Liver (tissue), 3 donors: ENCODE measurements around the gene NOTCH2NLA.
"Not testable (repeated sequence)": the region's sequence is repeated elsewhere in the genome, so short reads cannot be mapped to it uniquely, and the experiment has no call there.

ENCODE experiments used
- RAD21 ChIP-seq, 2 donors: IDR thresholded peaks; 2 replicates each; pipeline ENCODE4 v1.6.1; 2016; ENCODE audit warnings: antibody characterized with exemption in 2 of 2, mild to moderate bottlenecking in 2 of 2
- TF ChIP-seq, protein P1 (sequence below): fragments of 150-350 bp; IDR thresholded peaks from 2 replicates; pipeline ENCODE4 v1.5.1; 2017; ENCODE audit warnings: improper control_type of control experiment, low read depth, low read length; ENCODE audit not compliant: missing input control
- TF ChIP-seq, protein P2 (sequence below): IDR thresholded peaks from 2 replicates; pipeline ENCODE4 v1.6.1; 2016; ENCODE audit warnings: antibody characterized with exemption, mild to moderate bottlenecking
- TF ChIP-seq, protein P3 (sequence below): IDR thresholded peaks from 2 replicates; pipeline ENCODE4 v1.6.1; 2016; ENCODE audit warnings: antibody characterized with exemption
- donor health status: healthy.
- donor health status: healthy.

DNA sequence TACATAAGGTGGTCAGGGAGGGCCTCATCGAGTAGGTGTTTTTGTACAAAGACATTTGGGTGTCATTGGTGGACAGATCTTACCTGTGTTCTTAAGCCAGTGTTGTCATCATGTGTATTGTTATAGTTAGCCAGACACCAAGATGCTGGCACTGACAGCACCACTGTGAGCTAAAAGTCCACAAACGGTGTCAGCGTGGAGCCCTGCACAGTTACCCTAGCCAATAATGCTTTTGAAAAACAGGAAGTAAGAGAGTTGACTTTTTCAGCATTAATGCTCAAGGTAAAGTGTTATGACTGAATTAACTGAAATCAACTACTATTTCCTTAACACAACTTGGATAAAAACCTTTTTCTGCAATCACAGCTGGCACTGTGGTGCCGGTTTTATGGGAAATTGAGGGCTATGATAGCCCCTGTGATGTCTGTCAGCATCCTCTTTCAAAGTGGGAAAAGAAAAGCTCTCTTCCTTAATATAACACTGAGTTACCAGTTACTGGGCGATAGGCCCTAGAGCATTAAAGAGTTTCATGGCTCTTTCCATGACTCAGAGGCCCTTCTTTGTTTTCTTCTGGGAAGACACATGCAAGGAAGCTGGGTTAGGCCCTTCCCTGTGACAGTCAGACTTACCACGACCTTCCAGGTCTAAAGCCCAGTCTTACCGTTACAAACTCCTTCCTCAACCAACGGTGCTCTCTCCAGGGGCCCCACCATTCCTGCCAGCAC is 31.3 kb upstream of the NOTCH2NLA start:
- TF ChIP-seq, protein P1, sequence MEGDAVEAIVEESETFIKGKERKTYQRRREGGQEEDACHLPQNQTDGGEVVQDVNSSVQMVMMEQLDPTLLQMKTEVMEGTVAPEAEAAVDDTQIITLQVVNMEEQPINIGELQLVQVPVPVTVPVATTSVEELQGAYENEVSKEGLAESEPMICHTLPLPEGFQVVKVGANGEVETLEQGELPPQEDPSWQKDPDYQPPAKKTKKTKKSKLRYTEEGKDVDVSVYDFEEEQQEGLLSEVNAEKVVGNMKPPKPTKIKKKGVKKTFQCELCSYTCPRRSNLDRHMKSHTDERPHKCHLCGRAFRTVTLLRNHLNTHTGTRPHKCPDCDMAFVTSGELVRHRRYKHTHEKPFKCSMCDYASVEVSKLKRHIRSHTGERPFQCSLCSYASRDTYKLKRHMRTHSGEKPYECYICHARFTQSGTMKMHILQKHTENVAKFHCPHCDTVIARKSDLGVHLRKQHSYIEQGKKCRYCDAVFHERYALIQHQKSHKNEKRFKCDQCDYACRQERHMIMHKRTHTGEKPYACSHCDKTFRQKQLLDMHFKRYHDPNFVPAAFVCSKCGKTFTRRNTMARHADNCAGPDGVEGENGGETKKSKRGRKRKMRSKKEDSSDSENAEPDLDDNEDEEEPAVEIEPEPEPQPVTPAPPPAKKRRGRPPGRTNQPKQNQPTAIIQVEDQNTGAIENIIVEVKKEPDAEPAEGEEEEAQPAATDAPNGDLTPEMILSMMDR = not testable (repeated sequence)
- TF ChIP-seq, protein P2, sequence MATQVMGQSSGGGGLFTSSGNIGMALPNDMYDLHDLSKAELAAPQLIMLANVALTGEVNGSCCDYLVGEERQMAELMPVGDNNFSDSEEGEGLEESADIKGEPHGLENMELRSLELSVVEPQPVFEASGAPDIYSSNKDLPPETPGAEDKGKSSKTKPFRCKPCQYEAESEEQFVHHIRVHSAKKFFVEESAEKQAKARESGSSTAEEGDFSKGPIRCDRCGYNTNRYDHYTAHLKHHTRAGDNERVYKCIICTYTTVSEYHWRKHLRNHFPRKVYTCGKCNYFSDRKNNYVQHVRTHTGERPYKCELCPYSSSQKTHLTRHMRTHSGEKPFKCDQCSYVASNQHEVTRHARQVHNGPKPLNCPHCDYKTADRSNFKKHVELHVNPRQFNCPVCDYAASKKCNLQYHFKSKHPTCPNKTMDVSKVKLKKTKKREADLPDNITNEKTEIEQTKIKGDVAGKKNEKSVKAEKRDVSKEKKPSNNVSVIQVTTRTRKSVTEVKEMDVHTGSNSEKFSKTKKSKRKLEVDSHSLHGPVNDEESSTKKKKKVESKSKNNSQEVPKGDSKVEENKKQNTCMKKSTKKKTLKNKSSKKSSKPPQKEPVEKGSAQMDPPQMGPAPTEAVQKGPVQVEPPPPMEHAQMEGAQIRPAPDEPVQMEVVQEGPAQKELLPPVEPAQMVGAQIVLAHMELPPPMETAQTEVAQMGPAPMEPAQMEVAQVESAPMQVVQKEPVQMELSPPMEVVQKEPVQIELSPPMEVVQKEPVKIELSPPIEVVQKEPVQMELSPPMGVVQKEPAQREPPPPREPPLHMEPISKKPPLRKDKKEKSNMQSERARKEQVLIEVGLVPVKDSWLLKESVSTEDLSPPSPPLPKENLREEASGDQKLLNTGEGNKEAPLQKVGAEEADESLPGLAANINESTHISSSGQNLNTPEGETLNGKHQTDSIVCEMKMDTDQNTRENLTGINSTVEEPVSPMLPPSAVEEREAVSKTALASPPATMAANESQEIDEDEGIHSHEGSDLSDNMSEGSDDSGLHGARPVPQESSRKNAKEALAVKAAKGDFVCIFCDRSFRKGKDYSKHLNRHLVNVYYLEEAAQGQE = not testable (repeated sequence)
- TF ChIP-seq, protein P3, sequence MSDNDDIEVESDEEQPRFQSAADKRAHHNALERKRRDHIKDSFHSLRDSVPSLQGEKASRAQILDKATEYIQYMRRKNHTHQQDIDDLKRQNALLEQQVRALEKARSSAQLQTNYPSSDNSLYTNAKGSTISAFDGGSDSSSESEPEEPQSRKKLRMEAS = not testable (repeated sequence)
- TF ChIP-seq RAD21 (IDR thresholded peaks at IDR 0.05) = not testable (repeated sequence)
